B cell (primary cell): Measurements from ENCODE around the gene ZFR2. TPM values are rescaled to one million over a fixed set of nuclear protein-coding genes. Genes with fewer than 3 reads are reported as not detected.

ENCODE experiments used
- ATAC-seq: fragments of 200-7000 bp; cut with Tn5 transposase; one replicate; pipeline ENCODE4 v1.10.0; 2021; ENCODE audit warnings: low read depth, mild to moderate bottlenecking, moderate number of reproducible peaks, moderate library complexity
- CTCF ChIA-PET: fragments of 350-600 bp; sonication (Branson Sonifier 250); formaldehyde crosslinking; loops from one replicate; lab custom pipeline; 2021; ENCODE audit warnings: antibody characterized with exemption, inconsistent platforms; lab: Charles Lee
- POLR2A ChIA-PET: fragments of 350-600 bp; sonication (Branson Sonifier 250); formaldehyde crosslinking; loops from one replicate; lab custom pipeline; 2021; ENCODE audit warnings: antibody characterized with exemption; lab: Charles Lee
- DNase-seq: peaks from one replicate; pipeline ENCODE4 v3.0.0; 2013
- H2AFZ ChIP-seq: 2 replicates; pipeline ENCODE4 v1.6.1; 2012; ENCODE audit warnings: mild to moderate bottlenecking, low read depth, low read length; ENCODE audit not compliant: insufficient read depth, poor library complexity, severe bottlenecking
- H3K27ac ChIP-seq, 2 donors: 1 replicate in 1 of 2; 2 replicates in 1 of 2; pipeline ENCODE4 v1.5.1; 2012 to 2013; ENCODE audit warnings: low read length in 2 of 2, mild to moderate bottlenecking in 2 of 2, moderate library complexity in 1 of 2
- H3K27me3 ChIP-seq, 4 experiments: fragments of 200-600 bp in 1 of 4; sonication (generic) in 1 of 4; replicated peaks in 1 of 4; 1 replicate in 2 of 4; 2 replicates in 2 of 4; pipeline versions ENCODE4 v1.6.1 to v1.7.0; 2013 to 2016; ENCODE audit warnings: low read length in 3 of 4, mild to moderate bottlenecking in 2 of 4, mixed read lengths in 1 of 4, moderate library complexity in 1 of 4; ENCODE audit not compliant: insufficient read depth in 4 of 4, control insufficient read depth in 3 of 4; ENCODE audit errors: control extremely low read depth in 1 of 4
- H3K36me3 ChIP-seq, 2 experiments: replicated peaks in 1 of 2; 1 replicate in 1 of 2; 2 replicates in 1 of 2; pipeline versions ENCODE4 v1.6.1 to v1.7.1; 2013; ENCODE audit warnings: low read length in 1 of 2; ENCODE audit not compliant: insufficient read depth in 2 of 2, control insufficient read depth in 1 of 2; ENCODE audit errors: control extremely low read depth in 1 of 2, extremely low read depth in 1 of 2
- H3K4me1 ChIP-seq, 2 donors: fragments of 200-600 bp in 1 of 2; sonication (generic) in 1 of 2; 1 replicate in 1 of 2; 2 replicates in 1 of 2; pipeline versions ENCODE4 v1.5.1 to v1.6.1; 2013 to 2017; ENCODE audit warnings: low read length in 2 of 2; ENCODE audit not compliant: control insufficient read depth in 2 of 2, insufficient read depth in 2 of 2
- H3K4me2 ChIP-seq: replicated peaks from 2 replicates; pipeline ENCODE3; 2012; ENCODE audit warnings: mild to moderate bottlenecking, low read depth, low read length; ENCODE audit not compliant: poor library complexity, severe bottlenecking
- H3K4me3 ChIP-seq, 5 experiments: fragments of 200-600 bp in 1 of 5; sonication (generic) in 1 of 5; 1 replicate in 3 of 5; 2 replicates in 2 of 5; pipeline versions ENCODE4 v1.5.1 to v1.7.0; 2011 to 2016; ENCODE audit warnings: low read length in 4 of 5, mild to moderate bottlenecking in 4 of 5, low read depth in 2 of 5, control low read depth in 1 of 5, moderate library complexity in 1 of 5; ENCODE audit not compliant: insufficient read depth in 1 of 5; ENCODE audit errors: control extremely low read depth in 1 of 5, extremely low read depth in 1 of 5
- H3K79me2 ChIP-seq: fragments of 200-600 bp; sonication (generic); one replicate; pipeline ENCODE4 v1.6.0; 2016; ENCODE audit warnings: low read length; ENCODE audit not compliant: control insufficient read depth, insufficient read depth
- H3K9ac ChIP-seq: fragments of 200-600 bp; sonication (generic); 2 replicates; pipeline ENCODE4 v1.6.1; 2017; ENCODE audit warnings: mild to moderate bottlenecking, low read length, moderate library complexity
- H3K9me3 ChIP-seq, 3 donors: one replicate each; pipeline versions ENCODE4 v1.6.1 to v1.7.1; 2013; ENCODE audit warnings: low read length in 2 of 3; ENCODE audit not compliant: control insufficient read depth in 2 of 3, insufficient read depth in 1 of 3; ENCODE audit errors: control extremely low read depth in 1 of 3
- H4K20me1 ChIP-seq: 2 replicates; pipeline ENCODE4 v1.6.0; 2012; ENCODE audit warnings: mild to moderate bottlenecking, low read length; ENCODE audit not compliant: insufficient read depth, control insufficient read depth, poor library complexity, severe bottlenecking
- H3K27ac Mint-ChIP-seq: one replicate; pipeline ENCODE4 v1.8.0; 2021; ENCODE audit warnings: mixed read lengths
- H3K27me3 Mint-ChIP-seq: one replicate; pipeline ENCODE4 v1.8.0; 2021; ENCODE audit warnings: mixed read lengths
- H3K4me1 Mint-ChIP-seq: one replicate; pipeline ENCODE4 v1.8.0; 2021; ENCODE audit warnings: mixed read lengths
- H3K4me3 Mint-ChIP-seq: one replicate; pipeline ENCODE4 v1.8.0; 2021; ENCODE audit warnings: mixed read lengths
- H3K9me3 Mint-ChIP-seq: one replicate; pipeline ENCODE4 v1.8.0; 2022; ENCODE audit warnings: mixed read lengths; ENCODE audit not compliant: insufficient read depth
- EZH2 ChIP-seq: IDR thresholded peaks from 2 replicates; pipeline ENCODE4 v1.6.1; 2012; ENCODE audit warnings: borderline replicate concordance, low read depth, mild to moderate bottlenecking, moderate library complexity, low read length; ENCODE audit not compliant: insufficient read depth, poor library complexity, severe bottlenecking
- WGBS: methylation state at CpG from one replicate; pipeline ENCODE4 v1.1.5; 2013; ENCODE audit warnings: missing lambda C conversion rate; ENCODE audit not compliant: insufficient coverage; 5-methylcytosine and 5-hydroxymethylcytosine counted together
- intact Hi-C: fragments of 100-400 bp; cut with micrococcal nuclease; formaldehyde crosslinking; loops from one replicate; pipeline ENCODE4 v1.10.0; 2022
- polyA plus RNA-seq: library from polyadenylated mRNA; depleted of rRNA; stranded (reverse); fragments of >200 nt; gene quantifications from 2 replicates; pipeline ENCODE4 v1.2.3, GENCODE V29; 2012
- total RNA-seq, 2 donors: library from RNA; stranded (reverse); fragments of 120-200 nt in 1 of 2; gene quantifications; 1 replicate in 1 of 2; 2 replicates in 1 of 2; pipeline versions ENCODE4 v1.2.3 to v1.2.4, GENCODE V29; 2013 to 2022
- TF ChIP-seq, protein P1 (sequence below): fragments of 200-600 bp; IDR thresholded peaks from one replicate; pipeline ENCODE4 v1.8.0; 2022; ENCODE audit warnings: antibody characterized with exemption, mild to moderate bottlenecking

Gene ZFR2
- total and polyA plus RNA-seq, 2 donors (not counting 1 experiment from before 2014, with no cell fraction given): 0.36 to 0.39 TPM

DNA sequence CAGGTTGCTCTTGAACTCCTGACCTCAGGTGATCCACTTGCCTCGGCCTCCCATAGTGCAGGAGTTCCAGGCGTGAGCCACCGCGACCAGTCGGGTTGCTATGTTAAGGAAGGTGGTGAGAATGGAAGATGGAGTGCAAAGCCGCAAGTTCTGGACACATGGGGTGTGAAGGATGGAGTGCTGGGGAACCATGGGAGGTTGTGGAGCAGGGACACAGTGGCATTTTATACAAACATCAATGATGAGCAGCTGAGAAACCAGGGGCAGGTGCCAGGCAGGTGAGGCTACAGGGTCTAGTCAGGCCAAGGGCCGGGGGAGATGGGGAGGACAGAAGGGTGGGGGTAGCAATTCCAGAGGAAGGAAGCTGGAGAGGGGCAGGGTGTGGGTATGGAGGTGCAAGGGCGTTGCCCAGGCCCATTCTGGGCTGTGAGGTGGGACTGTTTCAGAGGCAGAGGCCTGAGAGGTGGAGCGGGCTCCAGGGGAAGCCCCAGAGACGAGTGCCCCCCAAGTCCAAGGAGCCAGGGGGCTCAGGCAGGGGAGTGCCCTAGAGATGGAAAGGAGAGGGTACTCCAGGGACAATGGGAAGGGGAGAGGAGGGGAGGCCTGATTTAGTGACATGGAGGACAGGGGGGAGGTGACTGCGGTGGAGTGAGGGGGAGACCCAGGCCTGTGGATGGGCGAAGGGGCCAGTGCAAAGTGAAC lies 94.9 kb downstream of the ZFR2 start:
- H3K4me3 Mint-ChIP-seq: no peak overlapping the region
- Histone ChIP-seq H3K36me3 (peaks cover 0 to 2% of the 10 kb centered on the region in 2 experiments), H3K9me3 (no peaks in the 10 kb centered on the region), H2AFZ (no peak overlapping the region), H3K4me1 (no peaks in the 10 kb centered on the region), H3K4me2 (no peak overlapping the region), H3K79me2 (no peaks in the 10 kb centered on the region), H3K9ac (no peak overlapping the region), H3K27ac (no peak overlapping the region), H4K20me1 (peaks cover 6% of the 10 kb centered on the region), H3K4me3 (no peak overlapping the region), H3K27me3 (no peaks in the 10 kb centered on the region)
- no peak overlapping the region for H3K27ac Mint-ChIP-seq
- H3K9me3 Mint-ChIP-seq: no peaks in the 10 kb centered on the region
- ChIA-PET CTCF (no interaction called here), POLR2A (no interaction called here)
- no peak for DNase-seq
- no peak for ATAC-seq
- no peaks in the 10 kb centered on the region for H3K27me3 Mint-ChIP-seq
- intact Hi-C loops: no loop called here
- TF ChIP-seq, protein P1, sequence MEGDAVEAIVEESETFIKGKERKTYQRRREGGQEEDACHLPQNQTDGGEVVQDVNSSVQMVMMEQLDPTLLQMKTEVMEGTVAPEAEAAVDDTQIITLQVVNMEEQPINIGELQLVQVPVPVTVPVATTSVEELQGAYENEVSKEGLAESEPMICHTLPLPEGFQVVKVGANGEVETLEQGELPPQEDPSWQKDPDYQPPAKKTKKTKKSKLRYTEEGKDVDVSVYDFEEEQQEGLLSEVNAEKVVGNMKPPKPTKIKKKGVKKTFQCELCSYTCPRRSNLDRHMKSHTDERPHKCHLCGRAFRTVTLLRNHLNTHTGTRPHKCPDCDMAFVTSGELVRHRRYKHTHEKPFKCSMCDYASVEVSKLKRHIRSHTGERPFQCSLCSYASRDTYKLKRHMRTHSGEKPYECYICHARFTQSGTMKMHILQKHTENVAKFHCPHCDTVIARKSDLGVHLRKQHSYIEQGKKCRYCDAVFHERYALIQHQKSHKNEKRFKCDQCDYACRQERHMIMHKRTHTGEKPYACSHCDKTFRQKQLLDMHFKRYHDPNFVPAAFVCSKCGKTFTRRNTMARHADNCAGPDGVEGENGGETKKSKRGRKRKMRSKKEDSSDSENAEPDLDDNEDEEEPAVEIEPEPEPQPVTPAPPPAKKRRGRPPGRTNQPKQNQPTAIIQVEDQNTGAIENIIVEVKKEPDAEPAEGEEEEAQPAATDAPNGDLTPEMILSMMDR: no peak
- TF ChIP-seq EZH2: no peak
- WGBS: 90% methylated on average over 12 of the region's 12 CpGs
- no peaks in the 10 kb centered on the region for H3K4me1 Mint-ChIP-seq

DNA sequence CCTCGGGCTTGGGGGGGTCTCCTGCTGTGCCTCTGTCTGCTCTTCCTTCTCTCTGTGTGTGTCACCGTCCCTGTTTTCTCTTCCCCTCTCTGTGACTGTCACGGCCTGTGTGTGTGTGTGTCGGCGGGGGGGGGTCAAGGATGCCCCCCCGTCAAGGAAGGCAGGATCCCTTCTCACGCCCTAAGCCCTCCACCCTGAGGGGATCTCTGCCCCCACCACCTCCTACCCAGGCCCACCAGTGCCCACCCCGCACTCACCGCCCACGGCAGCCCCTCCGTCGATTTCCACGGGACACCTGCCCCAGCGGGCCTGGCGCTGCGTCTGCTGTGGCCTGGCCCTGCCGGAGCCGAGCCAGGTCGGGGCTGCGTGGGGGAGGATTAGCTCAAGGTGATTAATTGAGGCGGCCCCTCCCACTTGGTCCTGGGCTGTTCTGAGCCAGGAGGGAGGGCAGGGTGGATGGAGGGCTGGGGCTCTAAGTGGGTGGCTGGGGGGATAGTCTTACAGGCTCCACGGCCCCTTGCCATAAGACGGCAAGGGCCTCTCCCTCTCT lies 96.9 kb downstream of the ZFR2 start, which contains the start of gene RAX2:
TSS of gene RAX2 (minus strand) at position 323 of the 550 bp plus-strand sequence. CDS start 486 bp downstream, outside the sequence.
- WGBS: 85% methylated on average over 15 of the region's 23 CpGs
- CTCF ChIA-PET: interaction anchor here (1.0 kb wide), 1 partner anchor 9 kb away, joined by 3 read pairs; the partner anchor contains the start of gene MRPL54
- Histone ChIP-seq H2AFZ (no peak within 1 kb of the TSS), H4K20me1 (peaks cover 26% of the 10 kb centered on the region), H3K9me3 (no peaks in the 10 kb centered on the region), H3K4me2 (no peak within 1 kb of the TSS), H3K27me3 (no peaks in the 10 kb centered on the region), H3K79me2 (peaks cover under 1% of the 10 kb centered on the region), H3K4me1 (no peaks in the 10 kb centered on the region), H3K27ac (no peak within 1 kb of the TSS), H3K36me3 (peaks cover 0 to 16% of the 10 kb centered on the region in 2 experiments), H3K4me3 (no peak within 1 kb of the TSS), H3K9ac (no peak within 1 kb of the TSS)
- no peaks in the 10 kb centered on the region for H3K4me1 Mint-ChIP-seq
- intact Hi-C loops: no loop called here
- H3K27ac Mint-ChIP-seq: no peak within 1 kb of the TSS
- no peaks in the 10 kb centered on the region for H3K27me3 Mint-ChIP-seq
- POLR2A ChIA-PET: no interaction called here
- no peak within 1 kb of the TSS for H3K4me3 Mint-ChIP-seq
- no peak for DNase-seq
- no peak for ATAC-seq
- no peaks in the 10 kb centered on the region for H3K9me3 Mint-ChIP-seq
- TF ChIP-seq, protein P1: no peak
- TF ChIP-seq EZH2: no peak
